Measurements from ENCODE around the gene PDZD4. TPM values are rescaled to one million over a fixed set of nuclear protein-coding genes. Genes with fewer than 3 reads are reported as not detected.

Gene PDZD4
- total RNA-seq, 2 donors from 2014 or later = 1.0 to 3.8 TPM

DNA sequence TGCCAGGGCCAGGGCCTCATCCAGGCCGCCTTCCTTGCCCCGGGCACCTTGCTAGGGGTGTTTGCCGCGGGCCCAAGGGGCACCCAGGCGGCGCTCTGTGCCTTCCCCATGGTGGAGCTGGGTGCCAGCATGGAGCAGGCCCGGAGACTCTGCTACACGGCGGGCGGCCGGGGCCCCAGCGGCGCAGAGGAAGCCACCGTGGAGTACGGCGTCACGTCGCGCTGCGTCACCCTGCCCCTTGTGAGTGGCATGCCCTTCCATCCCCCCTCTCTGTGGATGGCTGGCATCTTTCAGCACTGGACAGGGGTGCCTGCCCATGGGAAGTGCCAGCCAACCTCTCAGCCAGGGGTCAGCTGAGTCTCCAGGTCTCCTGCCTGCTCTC lies 62.7 kb downstream of the PDZD4 start:
- no peak for DNase-seq
- intact Hi-C loops (cut with DNase I, micrococcal nuclease) = no loop called here
- ATAC-seq = no peak

DNA sequence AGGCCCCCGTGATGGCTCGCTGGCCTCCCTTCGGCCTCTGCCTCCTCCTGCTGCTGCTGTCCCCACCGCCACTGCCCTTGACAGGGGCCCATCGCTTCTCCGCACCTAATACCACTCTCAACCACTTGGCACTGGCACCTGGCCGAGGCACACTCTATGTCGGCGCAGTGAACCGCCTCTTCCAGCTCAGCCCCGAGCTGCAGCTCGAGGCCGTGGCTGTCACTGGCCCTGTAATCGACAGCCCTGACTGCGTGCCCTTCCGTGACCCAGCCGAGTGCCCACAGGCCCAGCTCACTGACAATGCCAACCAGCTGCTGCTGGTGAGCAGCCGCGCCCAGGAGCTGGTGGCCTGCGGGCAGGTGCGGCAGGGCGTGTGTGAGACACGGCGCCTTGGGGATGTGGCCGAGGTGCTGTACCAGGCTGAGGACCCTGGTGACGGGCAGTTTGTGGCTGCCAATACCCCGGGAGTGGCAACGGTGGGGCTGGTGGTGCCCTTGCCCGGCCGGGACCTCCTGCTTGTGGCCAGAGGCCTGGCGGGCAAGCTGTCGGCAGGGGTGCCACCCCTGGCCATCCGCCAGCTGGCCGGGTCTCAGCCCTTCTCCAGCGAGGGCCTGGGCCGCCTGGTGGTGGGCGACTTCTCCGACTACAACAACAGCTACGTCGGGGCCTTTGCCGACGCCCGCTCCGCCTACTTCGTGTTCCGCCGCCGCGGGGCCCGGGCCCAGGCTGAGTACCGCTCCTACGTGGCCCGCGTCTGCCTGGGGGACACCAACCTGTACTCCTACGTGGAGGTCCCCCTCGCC lies 63.3 kb downstream of the PDZD4 start:
- peak; percentile 13 for ATAC-seq
- DNase-seq = peak; percentile 12 to 20
- intact Hi-C loops (cut with DNase I, micrococcal nuclease) = no loop called here

DNA sequence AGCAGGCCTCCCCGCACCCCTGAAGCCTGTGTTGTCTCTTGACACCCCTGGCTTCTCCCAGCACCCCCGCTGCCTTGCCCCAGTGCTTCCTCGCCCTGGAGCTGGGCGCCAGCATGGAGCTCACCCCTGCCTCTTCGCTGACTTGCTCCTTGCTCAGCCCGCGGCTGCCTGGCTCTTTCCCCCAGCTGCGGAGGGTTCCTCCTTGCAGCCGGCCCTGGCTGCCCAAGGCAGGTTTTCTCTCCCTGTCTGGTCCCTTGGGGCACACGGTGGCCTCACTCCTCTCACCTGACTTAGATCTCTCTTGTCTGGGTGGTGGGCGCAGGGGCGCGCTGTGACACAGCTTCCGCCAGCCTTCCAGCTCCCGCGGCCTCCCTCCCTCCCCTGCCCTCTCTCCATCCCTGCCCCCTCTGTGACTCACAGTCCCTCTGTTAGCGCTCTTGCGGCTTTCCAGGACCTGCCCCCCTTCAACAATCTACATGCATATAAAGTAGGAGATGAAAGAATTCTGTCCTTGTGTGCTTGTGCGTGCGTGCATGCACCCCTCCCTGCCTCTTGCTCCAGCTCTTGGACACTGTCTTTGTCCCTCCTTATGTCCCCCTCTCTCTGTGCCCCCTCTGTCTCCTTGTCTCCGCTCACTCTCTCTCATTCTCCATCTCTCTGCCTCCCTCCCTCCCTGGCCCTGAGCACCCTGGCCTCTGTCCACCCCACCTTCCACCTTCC lies 64.1 kb downstream of the PDZD4 start:
- ATAC-seq (no peak), DNase-seq (peak; percentile 14 to 37)
- intact Hi-C loops (cut with DNase I, micrococcal nuclease) = no loop called here

DNA sequence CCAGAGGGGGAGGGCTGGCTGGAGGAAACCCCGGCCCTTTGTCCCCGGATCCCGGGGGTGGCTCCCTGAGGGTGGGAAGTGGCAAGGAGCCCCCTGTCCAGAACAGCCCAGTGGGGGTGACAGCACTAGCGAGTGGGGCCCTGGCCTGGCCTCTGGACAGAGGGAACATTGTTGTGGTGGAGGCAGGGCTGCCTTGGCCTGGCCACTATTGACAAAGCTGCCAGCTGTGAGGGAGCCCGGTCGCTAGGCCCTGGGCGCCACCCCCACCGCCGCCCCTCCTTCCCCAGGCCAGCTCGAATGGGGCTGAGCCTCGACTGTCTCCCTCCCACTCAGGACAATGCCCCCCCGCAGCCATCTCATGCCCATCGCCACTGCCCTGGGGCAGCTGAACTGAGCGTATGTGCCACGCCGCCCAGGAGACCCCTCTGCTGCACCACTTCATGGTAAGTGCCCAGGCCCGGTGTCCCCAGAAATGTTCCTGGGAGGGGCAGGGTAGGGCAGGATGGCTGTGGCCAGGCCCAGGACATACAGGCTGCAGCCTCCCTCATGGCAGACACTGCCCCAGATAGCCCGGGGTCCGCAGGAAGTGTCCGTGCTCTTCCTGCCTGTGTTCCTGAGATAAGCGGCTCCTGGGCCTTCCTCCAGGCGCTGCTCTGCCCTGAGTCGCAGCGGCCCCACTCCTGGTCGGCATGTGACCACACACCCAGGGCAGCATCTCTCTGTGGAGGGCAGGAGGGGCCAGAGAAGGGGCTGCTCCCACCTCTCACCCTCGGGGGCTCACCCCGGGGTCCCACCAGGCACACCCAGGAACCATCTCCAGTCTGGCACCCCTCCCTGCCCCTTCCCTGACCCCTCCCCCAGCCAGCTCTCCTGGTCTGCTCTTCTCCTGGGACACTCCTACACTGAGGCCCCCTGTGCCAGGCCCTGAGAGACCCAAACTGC lies 64.9 kb downstream of the PDZD4 start:
- peak; percentile 9 to 28 for DNase-seq
- ATAC-seq = no peak
- intact Hi-C loops (cut with DNase I, micrococcal nuclease) = no loop called here

DNA sequence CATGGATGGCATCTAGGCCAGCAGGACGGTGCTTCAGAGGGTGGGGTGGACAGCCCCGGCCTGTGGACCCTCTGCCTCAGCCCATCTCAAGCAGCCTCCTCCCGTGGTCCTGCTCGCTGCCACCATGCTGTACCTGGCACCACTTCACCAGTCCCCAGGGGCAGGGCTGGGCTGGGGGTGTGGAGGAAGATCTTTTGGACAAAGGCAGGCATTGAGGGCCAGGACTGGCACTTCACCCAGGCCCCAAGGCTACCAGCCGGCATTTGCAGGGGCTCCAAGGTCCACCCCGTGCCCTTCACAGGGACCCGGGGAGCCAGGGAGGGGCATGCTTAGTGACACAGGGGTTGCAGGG lies 65.6 kb downstream of the PDZD4 start:
- intact Hi-C loops (cut with DNase I, micrococcal nuclease) = loop anchor here in 1 of 2 donors (5.0 kb wide), 1 partner anchor 188 kb away; no protein-coding TSS in a partner anchor
- ATAC-seq (peak; percentile 5), DNase-seq (peak in 1 of 2 donors; percentile 23)

DNA sequence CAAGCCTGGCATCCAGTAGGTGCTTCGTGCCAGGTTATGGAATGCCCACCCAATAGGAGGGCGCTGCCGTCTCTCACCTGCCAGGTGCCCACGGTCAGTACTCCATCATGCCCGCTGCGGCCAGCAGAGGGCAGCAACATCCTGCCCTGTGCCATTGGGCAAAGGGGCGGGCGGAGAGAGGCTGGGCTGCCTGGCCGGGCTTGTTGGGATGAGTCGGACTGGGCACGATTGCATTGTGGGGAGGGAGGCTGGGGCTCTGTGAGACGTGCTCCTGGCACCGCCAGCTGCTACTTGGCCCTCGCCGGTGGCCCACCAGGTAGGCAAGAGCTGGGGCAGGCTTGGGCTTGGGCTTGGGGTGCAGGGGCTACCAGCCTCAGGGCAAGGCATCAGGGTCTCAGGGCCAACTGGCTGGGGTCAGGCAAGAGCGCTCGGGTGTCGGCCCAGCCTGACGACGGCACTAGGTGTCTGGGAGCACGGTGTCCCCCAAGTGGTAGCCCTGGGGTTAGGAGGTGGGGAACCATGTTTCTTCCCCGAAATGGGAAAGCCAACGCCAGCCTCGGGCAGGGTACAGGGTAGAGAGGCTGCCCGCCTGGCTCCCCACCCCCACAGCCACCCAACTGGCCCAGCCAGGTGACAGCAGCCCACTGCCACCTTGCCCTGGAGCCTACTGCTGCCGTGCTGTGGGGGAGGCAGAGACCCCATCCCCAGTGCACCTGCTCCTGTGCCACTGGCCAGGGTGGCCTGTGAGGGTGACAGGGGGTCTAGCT lies 66.2 kb downstream of the PDZD4 start, which contains the start of gene PLXNB3:
PLXNB3 (plus strand) TSS at position 261 of the 767 bp plus-strand sequence. CDS start 1,287 bp downstream, outside the sequence.
- peak; percentile 94 for ATAC-seq
- intact Hi-C loops (cut with DNase I, micrococcal nuclease) = loop anchor here in 1 of 2 donors (5.0 kb wide), 1 partner anchor 188 kb away; no protein-coding TSS in a partner anchor
- peak; percentile 79 to 88 for DNase-seq

DNA sequence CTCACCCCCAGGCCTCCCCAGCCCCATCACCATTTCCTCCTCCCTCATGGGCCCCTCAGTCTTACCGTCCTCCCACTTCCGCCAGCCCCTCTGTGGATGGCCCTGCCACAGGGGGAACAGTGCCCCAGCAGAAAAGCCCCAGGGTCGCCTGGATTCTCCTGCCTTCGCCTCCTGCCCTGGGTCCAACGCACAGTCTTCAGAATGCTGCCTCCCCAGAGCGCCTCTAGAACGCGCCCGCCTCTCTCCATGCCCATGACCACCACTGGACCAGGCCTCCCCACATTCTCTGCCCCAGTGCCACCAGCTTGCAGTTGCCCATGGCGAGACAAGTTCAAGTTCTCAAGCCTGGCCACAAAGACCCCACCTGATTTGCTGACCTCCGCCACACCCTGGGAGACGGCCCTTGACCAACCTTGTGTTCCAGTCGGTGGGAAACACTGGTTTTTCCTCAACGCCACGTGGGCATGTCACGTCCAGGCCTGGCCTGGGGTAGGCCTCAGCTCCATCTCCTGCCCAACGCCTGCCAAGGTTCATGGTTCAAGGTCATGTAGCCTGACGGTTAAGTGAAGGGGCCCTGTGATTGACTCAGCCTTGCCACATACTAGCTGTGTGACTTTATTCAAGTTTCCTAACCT lies 66.9 kb downstream of the PDZD4 start:
- ATAC-seq (no peak), DNase-seq (peak; percentile 2 to 21)
- intact Hi-C loops (cut with DNase I, micrococcal nuclease) = loop anchor here in 1 of 2 donors (5.0 kb wide), 1 partner anchor 189 kb away; no protein-coding TSS in a partner anchor

DNA sequence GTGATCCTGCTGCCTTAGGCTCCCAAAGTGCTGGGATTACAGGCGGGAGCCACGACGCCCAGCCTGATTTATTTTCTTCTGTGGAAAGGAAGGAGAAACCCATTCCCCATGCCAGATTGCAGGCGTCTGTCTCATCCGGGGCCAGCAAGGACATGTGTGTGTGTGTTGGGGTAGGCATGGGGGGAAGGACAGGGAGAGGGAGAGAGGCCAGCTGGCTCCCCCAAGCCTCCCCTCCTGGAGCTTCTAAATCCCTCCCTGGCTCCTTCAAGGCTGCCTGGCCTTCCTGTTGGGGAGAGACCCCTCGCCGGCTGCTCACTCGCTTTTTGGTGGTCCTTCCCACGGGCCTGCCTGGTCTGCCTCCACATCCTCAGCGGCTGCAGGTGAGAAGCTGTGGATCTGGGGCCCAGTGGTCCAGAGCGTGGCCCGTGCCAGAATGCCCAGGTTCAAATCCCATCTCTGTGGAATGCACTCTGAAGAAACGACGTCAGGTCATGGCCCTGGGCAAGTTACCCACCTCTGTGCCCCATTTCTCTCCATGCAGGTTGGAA lies 67.6 kb downstream of the PDZD4 start:
- ATAC-seq (no peak), DNase-seq (peak in 1 of 2 donors; percentile 17)
- intact Hi-C loops (cut with DNase I, micrococcal nuclease) = loop anchor here in 1 of 2 donors (5.0 kb wide), 1 partner anchor 190 kb away; no protein-coding TSS in a partner anchor

DNA sequence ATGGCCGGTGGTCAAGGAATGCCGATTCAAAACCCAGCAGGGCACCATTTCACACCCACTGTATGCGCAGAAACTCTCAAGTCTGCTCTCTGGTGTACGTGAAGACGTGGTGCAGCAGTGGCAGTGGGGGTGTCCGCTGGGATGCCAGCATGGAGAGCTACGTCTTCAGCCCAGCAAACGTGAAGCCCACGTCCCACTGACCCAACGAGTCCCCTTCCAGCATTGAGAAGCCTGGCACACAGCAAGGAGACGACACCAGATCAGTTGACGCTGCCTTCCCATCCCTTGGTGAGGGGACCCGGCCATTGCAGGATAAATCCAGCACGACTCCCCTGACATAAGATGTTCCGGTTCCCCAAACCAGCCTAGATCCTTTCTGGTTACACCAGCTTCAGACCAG lies 68.5 kb downstream of the PDZD4 start:
- DNase-seq = peak in 1 of 2 donors; percentile 13
- intact Hi-C loops (cut with DNase I, micrococcal nuclease) = loop anchor here in 1 of 2 donors (5.0 kb wide), 1 partner anchor 190 kb away; no protein-coding TSS in a partner anchor

DNA sequence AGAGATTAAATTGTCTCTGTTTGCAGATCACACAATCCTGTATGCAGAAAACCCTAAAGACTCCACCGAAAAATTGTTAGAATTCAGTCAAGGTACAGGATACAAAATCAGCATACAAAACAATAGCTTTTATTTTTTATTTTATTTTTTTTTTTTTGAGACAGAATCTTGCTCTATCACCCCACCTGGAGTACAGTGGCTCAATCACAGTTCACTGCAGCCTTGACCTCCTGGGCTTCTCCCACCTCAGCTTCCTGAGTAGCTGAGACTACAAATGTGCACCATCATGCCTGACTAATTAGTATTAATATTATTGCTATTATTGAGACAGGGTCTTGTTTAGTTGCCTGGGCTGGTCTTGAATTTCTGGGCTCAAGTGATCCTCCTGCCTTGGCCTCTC lies 75.2 kb downstream of the PDZD4 start:
- DNase-seq (no peak), ATAC-seq (no peak)
- intact Hi-C loops (cut with DNase I, micrococcal nuclease) = no loop called here

More for the DNA sequence above, 68.5 kb downstream of the PDZD4 start:
- no peak for ATAC-seq

Other genes with a start within 250 kb of the PDZD4 start
- gene CCNQ, start 231.4 kb downstream of the PDZD4 start, total RNA-seq = 10 to 100 TPM; 20.4 to 21.8 TPM
- gene DUSP9, start 183.3 kb downstream of the PDZD4 start, total RNA-seq = not detected
- 10 to 100 TPM in 1 of 2 donors, 1 to 10 TPM in 1; 1.1 to 14.2 TPM for gene PNCK, start 156.7 kb downstream of the PDZD4 start, total RNA-seq
- 100 to 1,000 TPM; 170 to 270 TPM for gene SLC6A8, start 142.6 kb downstream of the PDZD4 start, total RNA-seq
- 100 to 1,000 TPM; 200 to 203 TPM for gene BCAP31, start 106.2 kb downstream of the PDZD4 start, total RNA-seq
- gene ABCD1, start 105.7 kb downstream of the PDZD4 start, total RNA-seq = 10 to 100 TPM; 15.1 to 15.9 TPM
- 1 to 10 TPM; 1.0 to 5.4 TPM for gene PLXNB3, start 66.3 kb downstream of the PDZD4 start, total RNA-seq
- gene SRPK3, start 49.5 kb downstream of the PDZD4 start, total RNA-seq = 1 to 10 TPM; 1.4 to 1.7 TPM
- 10 to 100 TPM; 76.1 to 93.6 TPM for gene IDH3G, start 36.2 kb downstream of the PDZD4 start, total RNA-seq
- gene SSR4, start 35.9 kb downstream of the PDZD4 start, total RNA-seq = 100 to 1,000 TPM; 216 to 237 TPM
- 1 to 10 TPM; 3.7 to 8.8 TPM for gene L1CAM, start 55.6 kb upstream of the PDZD4 start, total RNA-seq
- under 1 TPM; 0.52 to 0.64 TPM for gene AVPR2, start 74.1 kb upstream of the PDZD4 start, total RNA-seq
- 10 to 100 TPM; 26.6 to 35.5 TPM for gene ARHGAP4, start 95.7 kb upstream of the PDZD4 start, total RNA-seq
- gene NAA10, start 104.5 kb upstream of the PDZD4 start, total RNA-seq = 10 to 100 TPM; 52.7 to 68.0 TPM
- gene RENBP, start 114.1 kb upstream of the PDZD4 start, total RNA-seq = 1 to 10 TPM; 3.8 to 8.6 TPM
- gene HCFC1, start 141.3 kb upstream of the PDZD4 start, total RNA-seq = 10 to 100 TPM; 31.9 to 47.9 TPM
- gene TMEM187, start 142.2 kb upstream of the PDZD4 start, total RNA-seq = 1 to 10 TPM; 8.4 to 9.9 TPM
- 100 to 1,000 TPM in 1 of 2 donors, 10 to 100 TPM in 1; 76.1 to 103 TPM for gene IRAK1, start 189.4 kb upstream of the PDZD4 start, total RNA-seq

Data from left colon (tissue), 2 donors.